Measurements from ENCODE around the gene SORBS1.
A peak's percentile ranks its signal among the peaks of the same experiment; 100 is the strongest.

SORBS1 gene

DNA sequence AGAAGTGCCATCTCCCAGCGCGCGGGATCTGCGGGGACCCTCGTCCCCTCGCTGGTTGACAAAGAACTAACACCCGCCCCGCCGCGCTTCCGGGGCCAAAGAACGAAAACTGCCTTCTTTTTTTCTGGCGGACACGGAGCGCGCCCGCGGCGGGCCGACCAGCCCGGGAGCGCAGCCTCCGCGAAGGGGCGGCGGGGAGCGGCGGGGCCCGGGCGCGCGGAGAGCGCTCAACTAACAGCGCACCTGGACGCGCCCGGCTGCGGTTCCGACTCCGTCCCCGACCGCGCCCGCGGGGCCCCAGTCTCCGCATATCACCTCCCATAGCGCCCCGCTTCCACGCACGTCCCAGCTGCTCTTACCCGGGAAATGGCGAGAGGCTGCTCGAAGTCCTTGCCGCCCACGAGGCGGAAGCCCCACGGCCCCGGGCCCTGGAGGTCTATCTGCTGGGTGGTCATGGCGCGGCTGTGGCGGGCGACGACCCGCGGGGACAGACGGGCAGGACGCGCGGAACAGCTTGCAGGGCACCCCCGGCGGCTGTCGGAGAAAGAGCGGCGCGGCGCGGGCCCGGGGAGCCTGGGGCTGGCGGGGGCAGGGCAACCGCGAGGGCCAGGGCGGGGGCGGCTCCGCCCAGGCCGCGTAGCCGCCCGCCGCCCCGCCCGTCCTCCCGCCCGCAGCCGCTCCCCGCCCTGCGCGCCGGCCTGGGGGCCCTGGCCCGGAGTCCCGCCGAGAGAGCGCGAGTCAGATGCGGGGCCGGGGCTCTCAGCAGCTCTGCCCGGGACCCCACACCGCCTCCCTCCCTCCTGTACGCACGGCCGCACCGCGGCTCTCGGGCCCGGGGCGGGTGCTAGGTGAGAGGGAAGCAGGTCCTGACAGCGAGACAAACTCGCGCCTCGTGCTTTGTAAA is 270.5 kb downstream of the SORBS1 start, which contains the start of gene PDLIM1:
Gene PDLIM1 (minus strand): TSS at position 543 of the 904 bp plus-strand sequence. CDS start 88 bp downstream, at position 455.
- Mint-ChIP-seq H3K36me3 (ENCODE audit: low read depth) (no peaks in the 10 kb centered on the region), H3K9me3 (no peaks in the 10 kb centered on the region), H3K27me3 (peaks cover 74% of the 10 kb centered on the region), H3K4me3 (peak within 1 kb of the TSS; percentile 64), H3K27ac (no peak within 1 kb of the TSS), H3K4me1 (ENCODE audit: low read depth) (peaks cover 17% of the 10 kb centered on the region)
- DNase-seq, result peak; percentile 50

- no peak for DNase-seq
- Mint-ChIP-seq H3K4me1 (ENCODE audit: low read depth) (peaks cover 10% of the 10 kb centered on the region), H3K27me3 (peaks cover 70% of the 10 kb centered on the region), H3K9me3 (no peaks in the 10 kb centered on the region), H3K36me3 (ENCODE audit: low read depth) (no peaks in the 10 kb centered on the region), H3K27ac (no peak overlapping the region), H3K4me3 (peak overlapping the region; percentile 21)
Observed at GRCh38 chr10:95289921-95290421, 271.2 kb downstream of the SORBS1 start.

GRCh38 chr10:95289003-95289920 is 271.9 kb downstream of the SORBS1 start:
- H3K9me3 Mint-ChIP-seq, result no peaks in the 10 kb centered on the region
- no peak overlapping the region for H3K4me3 Mint-ChIP-seq
- no peak overlapping the region for H3K27ac Mint-ChIP-seq
- peaks cover 63% of the 10 kb centered on the region for H3K27me3 Mint-ChIP-seq
- H3K36me3 Mint-ChIP-seq (ENCODE audit: low read depth), result no peaks in the 10 kb centered on the region
- H3K4me1 Mint-ChIP-seq (ENCODE audit: low read depth), result peaks cover 7% of the 10 kb centered on the region
- DNase-seq, result no peak

GRCh38 chr10:95288303-95288702 is 272.9 kb downstream of the SORBS1 start:
- Mint-ChIP-seq H3K27ac (no peak overlapping the region), H3K4me3 (no peak overlapping the region), H3K36me3 (ENCODE audit: low read depth) (no peaks in the 10 kb centered on the region), H3K27me3 (peaks cover 59% of the 10 kb centered on the region), H3K4me1 (ENCODE audit: low read depth) (peaks cover 7% of the 10 kb centered on the region), H3K9me3 (no peaks in the 10 kb centered on the region)
- DNase-seq, result no peak

DNA sequence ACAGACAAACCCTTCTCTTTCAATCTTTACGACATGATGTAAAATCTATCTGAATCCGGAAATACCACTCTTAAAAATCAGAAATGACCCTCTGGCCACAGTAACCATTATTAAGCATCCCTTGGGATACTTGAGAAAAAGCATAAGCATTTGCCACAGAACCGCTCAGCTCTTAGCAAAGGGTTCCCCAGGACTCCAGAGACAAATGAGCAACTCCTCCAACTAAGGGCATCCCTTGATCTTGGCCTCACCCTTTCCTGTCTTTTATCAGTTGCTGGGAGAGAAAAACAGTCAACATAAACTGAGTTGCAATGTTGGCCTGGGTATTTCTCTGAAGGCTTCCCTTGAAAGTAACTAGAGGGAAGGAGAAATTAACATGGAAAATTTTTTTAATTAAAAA is 273.9 kb downstream of the SORBS1 start:
- no peak overlapping the region for H3K4me3 Mint-ChIP-seq
- H3K4me1 Mint-ChIP-seq (ENCODE audit: low read depth), result peaks cover 7% of the 10 kb centered on the region
- no peaks in the 10 kb centered on the region for H3K36me3 Mint-ChIP-seq (ENCODE audit: low read depth)
- no peak for DNase-seq
- peaks cover 51% of the 10 kb centered on the region for H3K27me3 Mint-ChIP-seq
- no peaks in the 10 kb centered on the region for H3K9me3 Mint-ChIP-seq
- no peak overlapping the region for H3K27ac Mint-ChIP-seq

DNA sequence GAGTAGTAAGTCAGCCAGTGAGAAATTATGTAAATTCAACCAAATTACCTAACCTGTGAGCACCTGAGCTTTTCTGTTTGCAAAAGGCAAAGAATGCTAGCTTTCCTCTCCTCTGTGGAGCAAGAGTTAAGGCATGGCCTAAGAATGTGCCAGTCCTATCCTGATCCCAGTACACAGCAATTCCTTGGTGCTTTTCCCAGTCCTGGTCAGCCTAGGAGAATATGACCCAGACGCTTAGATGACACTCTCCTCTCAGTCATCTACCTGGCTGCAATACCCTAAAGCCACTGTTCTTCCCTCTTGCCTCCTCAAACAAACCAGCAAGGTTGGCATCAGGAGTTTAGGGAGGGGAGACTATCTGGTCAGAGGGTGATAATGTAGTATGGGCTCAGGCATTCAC is 274.5 kb downstream of the SORBS1 start:
- peaks cover 7% of the 10 kb centered on the region for H3K4me1 Mint-ChIP-seq (ENCODE audit: low read depth)
- no peak for DNase-seq
- H3K36me3 Mint-ChIP-seq (ENCODE audit: low read depth), result no peaks in the 10 kb centered on the region
- no peak overlapping the region for H3K27ac Mint-ChIP-seq
- no peaks in the 10 kb centered on the region for H3K9me3 Mint-ChIP-seq
- H3K27me3 Mint-ChIP-seq, result peaks cover 46% of the 10 kb centered on the region
- no peak overlapping the region for H3K4me3 Mint-ChIP-seq

- no peak for DNase-seq
- H3K9me3 Mint-ChIP-seq, result no peaks in the 10 kb centered on the region
- H3K4me1 Mint-ChIP-seq (ENCODE audit: low read depth), result peaks cover 4% of the 10 kb centered on the region
- H3K27me3 Mint-ChIP-seq, result peaks cover 38% of the 10 kb centered on the region
- no peak overlapping the region for H3K27ac Mint-ChIP-seq
- no peaks in the 10 kb centered on the region for H3K36me3 Mint-ChIP-seq (ENCODE audit: low read depth)
- no peak overlapping the region for H3K4me3 Mint-ChIP-seq
Observed at GRCh38 chr10:95285556-95285955, 275.6 kb downstream of the SORBS1 start.

DNA sequence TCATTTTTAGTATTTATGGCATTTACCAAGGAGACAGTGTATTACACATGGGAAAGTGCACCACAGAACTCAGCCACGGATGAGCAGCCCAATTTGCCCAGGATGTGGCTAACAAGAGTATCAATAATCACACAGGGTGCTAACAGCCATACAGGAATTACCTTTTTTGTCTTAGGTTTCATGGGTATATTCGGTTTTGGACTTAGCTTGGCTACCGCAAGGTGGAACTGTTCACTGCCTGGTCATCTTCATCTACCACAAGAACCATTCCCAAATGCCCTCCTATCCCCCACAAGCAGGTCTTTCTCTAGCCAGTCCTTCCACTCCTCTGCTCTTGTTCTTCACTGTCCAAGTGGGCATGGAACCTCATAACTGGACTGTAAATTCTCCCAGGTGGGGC is 276.4 kb downstream of the SORBS1 start:
- Mint-ChIP-seq H3K9me3 (no peaks in the 10 kb centered on the region), H3K4me1 (ENCODE audit: low read depth) (no peaks in the 10 kb centered on the region), H3K27ac (no peak overlapping the region), H3K27me3 (peaks cover 32% of the 10 kb centered on the region), H3K4me3 (no peak overlapping the region), H3K36me3 (ENCODE audit: low read depth) (no peaks in the 10 kb centered on the region)
- no peak for DNase-seq

GRCh38 chr10:95282107-95282506 is 279.1 kb downstream of the SORBS1 start:
- no peak for DNase-seq
- peaks cover 12% of the 10 kb centered on the region for H3K27me3 Mint-ChIP-seq
- H3K4me1 Mint-ChIP-seq (ENCODE audit: low read depth), result no peaks in the 10 kb centered on the region
- no peaks in the 10 kb centered on the region for H3K36me3 Mint-ChIP-seq (ENCODE audit: low read depth)
- no peaks in the 10 kb centered on the region for H3K9me3 Mint-ChIP-seq
- no peak overlapping the region for H3K27ac Mint-ChIP-seq
- no peak overlapping the region for H3K4me3 Mint-ChIP-seq

GRCh38 chr10:95281206-95281605 is 280.0 kb downstream of the SORBS1 start:
- Mint-ChIP-seq H3K4me3 (no peak overlapping the region), H3K27me3 (peaks cover 7% of the 10 kb centered on the region), H3K36me3 (ENCODE audit: low read depth) (no peaks in the 10 kb centered on the region), H3K9me3 (no peaks in the 10 kb centered on the region), H3K4me1 (ENCODE audit: low read depth) (no peaks in the 10 kb centered on the region), H3K27ac (no peak overlapping the region)
- DNase-seq, result no peak

- H3K36me3 Mint-ChIP-seq (ENCODE audit: low read depth), result no peaks in the 10 kb centered on the region
- H3K4me3 Mint-ChIP-seq, result no peak overlapping the region
- peaks cover 5% of the 10 kb centered on the region for H3K27me3 Mint-ChIP-seq
- no peaks in the 10 kb centered on the region for H3K9me3 Mint-ChIP-seq
- H3K4me1 Mint-ChIP-seq (ENCODE audit: low read depth), result no peaks in the 10 kb centered on the region
- H3K27ac Mint-ChIP-seq, result no peak overlapping the region
- DNase-seq, result no peak
Observed at GRCh38 chr10:95280637-95281036, 280.5 kb downstream of the SORBS1 start.

DNA sequence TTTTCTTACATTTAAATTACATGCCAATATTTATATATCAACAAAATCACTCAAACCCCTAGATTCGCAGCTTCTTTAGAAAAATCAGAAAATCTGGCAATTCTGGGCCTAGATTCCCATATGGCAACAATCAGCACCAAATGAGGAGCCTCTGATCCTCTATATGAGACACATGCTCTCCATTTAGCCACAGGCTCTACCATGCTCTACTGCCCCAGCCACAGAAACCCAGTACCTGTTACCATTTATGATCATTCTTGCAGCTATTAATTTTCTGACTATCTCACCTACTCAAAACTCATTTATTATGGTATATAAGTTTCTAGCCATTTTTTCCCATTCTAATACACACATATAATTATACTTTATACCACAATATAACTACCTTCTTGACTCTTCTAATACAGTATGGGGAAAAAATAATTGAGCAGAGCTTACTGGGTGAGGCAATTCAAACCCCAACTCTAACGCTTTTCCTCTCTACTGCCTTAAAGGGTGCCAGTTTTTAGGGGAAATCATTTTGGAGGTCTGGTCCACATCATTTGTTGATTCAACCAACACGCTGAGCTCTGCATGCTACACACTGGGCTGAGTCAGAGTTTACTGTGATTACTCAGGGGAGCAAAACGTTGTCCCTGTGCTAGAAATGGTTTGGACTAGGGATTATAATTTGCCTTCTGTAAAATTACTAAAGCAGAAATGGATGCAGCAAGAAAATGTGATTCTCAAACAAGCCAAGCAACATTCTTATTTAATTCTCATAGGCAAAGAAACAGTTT is 281.9 kb downstream of the SORBS1 start:
- DNase-seq, result no peak
- Mint-ChIP-seq H3K27me3 (peaks cover 3% of the 10 kb centered on the region), H3K4me1 (ENCODE audit: low read depth) (no peaks in the 10 kb centered on the region), H3K9me3 (no peaks in the 10 kb centered on the region), H3K4me3 (no peak overlapping the region), H3K36me3 (ENCODE audit: low read depth) (no peaks in the 10 kb centered on the region), H3K27ac (no peak overlapping the region)

DNA sequence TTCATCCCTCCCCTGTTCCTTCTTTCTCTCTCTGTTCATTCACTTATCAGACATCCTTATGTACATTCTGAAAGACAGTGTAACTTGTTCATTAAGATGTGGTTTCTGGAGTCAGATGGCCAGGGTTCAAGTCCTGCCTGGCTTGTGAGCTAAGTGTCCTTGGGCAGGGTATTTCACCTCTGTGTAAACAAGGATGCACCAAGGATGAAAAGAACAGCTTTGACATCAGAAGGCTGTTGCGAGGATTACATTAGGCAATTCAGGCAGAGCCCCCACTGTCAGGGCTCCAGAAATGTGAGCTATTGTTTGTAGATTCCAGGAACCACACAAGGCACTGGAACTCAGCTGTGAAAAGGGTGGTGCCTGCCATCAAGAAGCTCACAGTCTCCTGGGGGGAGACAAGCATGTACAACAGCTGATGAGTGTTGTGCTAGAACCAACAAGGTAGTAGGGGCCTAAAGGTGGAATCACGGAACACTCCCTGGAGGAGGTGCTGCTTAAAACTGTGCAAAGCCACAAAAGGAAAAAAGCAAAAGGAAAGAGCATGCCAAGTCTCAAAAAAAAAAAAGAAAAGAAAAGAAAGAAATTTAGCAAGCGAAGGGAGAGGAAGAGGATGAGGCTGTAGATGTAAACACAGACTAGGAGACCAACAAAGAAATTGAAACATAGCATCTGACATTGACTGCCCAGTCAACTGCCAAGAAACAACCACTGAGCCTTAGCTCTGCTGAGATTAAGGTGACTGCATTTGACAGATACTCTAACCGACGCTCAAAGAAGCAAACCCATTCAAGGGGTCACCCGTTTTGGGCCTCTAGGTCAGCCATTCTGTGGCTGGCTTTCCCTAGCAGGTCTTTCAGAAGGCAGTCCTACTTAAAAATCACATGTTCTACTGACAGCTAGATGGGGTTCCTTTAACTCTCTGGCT is 282.8 kb downstream of the SORBS1 start:
- Mint-ChIP-seq H3K27ac (no peak overlapping the region), H3K36me3 (ENCODE audit: low read depth) (no peaks in the 10 kb centered on the region), H3K4me1 (ENCODE audit: low read depth) (no peaks in the 10 kb centered on the region), H3K9me3 (no peaks in the 10 kb centered on the region), H3K27me3 (no peaks in the 10 kb centered on the region), H3K4me3 (no peak overlapping the region)
- DNase-seq, result no peak
